NCI-H446 treated with DMSO at 0.1 percent for 48 hours (cell line): ENCODE measurements around the gene UBAP2.
"Not testable (repeated sequence)": the region's sequence is repeated elsewhere in the genome, so short reads cannot be mapped to it uniquely, and the experiment has no call there.

ENCODE experiments used
- DNase-seq: peaks from one replicate; lab custom pipeline; 2025; lab: John Stamatoyannopoulos, UW

The UBAP2 gene

DNA sequence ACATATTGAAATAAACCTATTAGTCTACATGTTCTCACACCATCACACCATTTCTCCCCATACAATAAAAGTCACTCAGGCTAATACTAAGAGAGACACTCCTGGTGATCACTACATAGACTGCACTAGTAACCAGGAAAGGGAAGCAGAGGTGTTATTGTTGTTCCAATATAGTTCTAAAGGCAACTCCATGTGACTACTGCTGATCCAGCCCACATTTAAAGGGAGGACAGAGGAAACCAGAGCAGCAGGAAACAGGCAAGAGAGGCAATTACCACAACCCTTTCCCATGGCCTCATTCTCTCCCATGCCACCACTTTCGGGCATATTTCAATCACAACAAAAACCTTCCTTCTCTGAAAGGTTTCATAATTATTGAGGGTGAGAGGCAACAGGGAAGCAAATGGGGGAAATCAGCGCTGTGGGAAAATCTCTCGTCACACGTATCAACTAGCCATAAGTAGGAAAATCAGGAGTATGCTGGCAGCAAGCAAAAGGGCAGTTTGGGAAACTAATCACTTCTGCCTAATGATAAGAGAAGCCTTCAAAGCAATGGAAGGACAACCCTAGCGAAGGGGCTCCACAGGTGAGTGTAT, 1.8 kb downstream of the UBAP2 start:
- no peak for DNase-seq

- no peak for DNase-seq
Measured at GRCh38 chr9:34045903-34046302, 2.8 kb downstream of the UBAP2 start.

DNA sequence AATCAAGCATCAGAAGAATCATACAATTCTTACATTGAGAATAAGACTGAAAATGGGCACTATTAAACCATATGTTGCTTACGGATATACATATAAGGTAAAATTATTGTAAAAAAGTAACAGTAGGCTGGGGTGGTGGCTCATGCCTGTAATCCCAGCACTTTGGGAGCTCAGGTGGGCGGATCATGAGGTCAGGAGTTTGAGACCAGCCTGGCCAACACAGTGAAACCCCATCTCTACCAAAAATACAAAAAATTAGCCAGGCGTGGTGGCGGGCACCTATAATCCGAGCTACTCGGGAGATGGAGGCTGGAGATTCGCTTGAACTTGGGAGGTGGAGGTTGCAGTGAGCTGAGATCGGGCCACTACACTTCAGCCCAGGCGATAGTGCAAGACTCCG, 6.6 kb downstream of the UBAP2 start:
- DNase-seq = not testable (repeated sequence)

GRCh38 chr9:34038851-34039250, 9.8 kb downstream of the UBAP2 start:
- DNase-seq = not testable (repeated sequence)

DNA sequence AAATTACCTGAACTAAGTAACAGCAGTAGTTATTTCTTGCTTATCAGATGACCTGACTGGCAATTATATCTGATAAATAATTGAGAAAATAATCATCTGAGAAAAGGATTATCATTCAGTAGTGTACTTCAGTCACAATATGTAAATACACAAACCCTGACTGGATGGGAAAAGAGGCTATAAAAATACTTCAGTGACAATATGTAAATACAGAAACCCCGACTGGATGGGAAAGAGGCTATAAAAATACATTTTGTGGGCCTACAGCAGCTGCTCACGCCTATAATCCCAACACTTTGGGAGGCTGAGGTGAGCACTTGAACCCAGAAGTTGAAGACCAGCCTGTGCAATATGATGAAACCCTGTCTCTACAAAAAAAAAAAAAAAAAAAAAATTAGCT, 11.1 kb downstream of the UBAP2 start:
- no peak for DNase-seq

- DNase-seq = no peak
Measured at GRCh38 chr9:34036625-34037024, 12.1 kb downstream of the UBAP2 start.

DNA sequence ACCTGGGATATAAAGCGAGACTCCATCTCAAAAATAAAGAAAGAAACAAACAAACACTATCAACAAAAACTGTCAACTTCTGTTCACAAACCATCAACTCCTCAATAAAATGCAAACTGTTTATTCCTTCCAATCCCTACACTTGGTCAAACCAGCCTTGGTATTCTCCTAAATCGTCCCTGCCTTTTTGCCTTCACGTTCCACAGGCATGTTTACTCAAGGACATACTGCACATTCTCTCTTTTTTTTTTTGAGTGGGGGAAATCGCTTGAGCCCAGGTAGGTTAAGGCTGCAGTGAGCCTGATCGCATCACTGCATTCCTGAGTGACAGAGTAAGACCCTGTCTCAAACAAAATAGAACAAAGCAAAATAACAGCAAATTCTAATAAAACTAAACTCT, 13.0 kb downstream of the UBAP2 start:
- DNase-seq = no peak

GRCh38 chr9:34034698-34035065, 14.0 kb downstream of the UBAP2 start:
- DNase-seq = no peak

GRCh38 chr9:34032631-34033030, 16.1 kb downstream of the UBAP2 start:
- DNase-seq = no peak

- DNase-seq = no peak
Measured at GRCh38 chr9:34027845-34028574, 20.7 kb downstream of the UBAP2 start.

DNA sequence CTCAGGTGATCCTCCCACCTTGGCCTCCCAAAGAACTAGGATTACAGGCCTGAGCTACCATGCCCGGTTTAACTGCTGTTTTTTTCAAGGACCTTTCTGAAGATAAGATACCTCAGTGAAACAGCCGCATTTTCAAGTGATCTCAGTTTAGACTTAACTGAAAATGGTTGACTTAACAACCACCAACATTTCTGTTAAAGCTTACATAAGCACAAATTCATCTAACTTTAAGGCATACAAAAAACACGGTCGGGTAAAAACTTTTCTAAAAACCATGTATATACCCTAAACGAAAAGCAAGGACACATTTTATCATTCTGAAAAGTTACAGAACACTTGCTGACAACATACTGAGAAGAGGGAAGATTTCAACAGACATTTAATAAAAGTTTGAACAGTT, 22.9 kb downstream of the UBAP2 start:
- no peak for DNase-seq

DNA sequence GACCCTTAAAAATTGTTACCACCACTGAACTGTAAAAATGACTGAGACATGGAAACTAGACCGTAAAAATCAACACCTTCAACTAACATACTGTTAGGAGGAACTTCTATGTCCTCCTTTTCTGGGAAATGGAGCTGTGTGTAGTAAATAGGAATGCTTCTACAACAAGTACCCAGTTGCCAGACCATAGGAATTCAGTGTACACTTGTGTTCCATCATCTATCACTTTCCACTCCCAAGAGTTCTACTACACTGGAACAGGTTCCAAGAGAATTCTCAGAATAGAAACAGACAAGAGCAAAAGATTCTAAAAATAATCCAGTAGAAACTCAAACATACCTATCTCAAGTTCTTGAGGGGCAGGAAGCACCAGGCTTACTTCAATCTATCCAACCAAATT, 23.6 kb downstream of the UBAP2 start:
- no peak for DNase-seq

DNA sequence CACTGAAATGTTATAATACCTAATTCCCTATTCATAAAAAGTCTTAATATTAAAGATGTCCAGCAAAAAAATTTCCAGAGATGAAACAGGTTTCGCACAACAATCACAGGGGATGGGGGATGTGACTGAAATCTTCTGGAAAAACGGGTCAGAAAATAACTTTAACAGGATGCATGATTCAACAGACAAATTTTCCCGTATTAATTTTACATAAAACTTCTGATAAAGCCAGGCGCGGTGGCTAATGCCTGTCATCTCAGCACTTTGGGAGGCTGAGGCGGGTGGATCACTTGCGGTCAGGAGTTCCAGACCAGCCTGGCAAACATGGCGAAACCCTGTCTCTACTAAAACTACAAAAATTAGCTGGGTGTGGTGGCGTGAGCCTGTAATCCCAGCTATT, 24.2 kb downstream of the UBAP2 start:
- not testable (repeated sequence) for DNase-seq

GRCh38 chr9:34016149-34016548, 32.5 kb downstream of the UBAP2 start:
- DNase-seq = no peak

- no peak for DNase-seq
Measured at GRCh38 chr9:34010979-34011378, 37.7 kb downstream of the UBAP2 start.

- DNase-seq = no peak
Measured at GRCh38 chr9:34001951-34002350, 46.7 kb downstream of the UBAP2 start.

DNA sequence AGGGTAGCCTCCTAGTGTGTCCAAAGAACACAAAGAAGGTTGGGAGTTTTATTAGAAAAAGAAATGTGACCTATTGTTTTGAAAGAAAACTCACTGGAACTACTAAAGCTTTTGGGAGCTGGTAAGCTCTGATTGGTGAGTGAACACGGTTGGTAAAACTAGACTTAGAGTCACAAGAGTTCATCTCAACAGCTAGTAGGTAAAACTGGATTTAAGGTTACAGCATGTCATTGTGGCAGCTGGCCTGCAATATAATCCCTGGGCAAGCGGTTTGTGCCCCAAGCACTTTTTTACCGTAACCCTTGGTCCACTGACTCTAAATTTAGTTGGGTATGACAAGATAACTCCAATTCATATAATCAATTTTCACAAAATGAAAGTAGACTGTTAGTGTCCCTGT, 47.4 kb downstream of the UBAP2 start:
- no peak for DNase-seq

GRCh38 chr9:33995449-33995848, 53.2 kb downstream of the UBAP2 start:
- no peak for DNase-seq

- DNase-seq = no peak
Measured at GRCh38 chr9:33993104-33993503, 55.6 kb downstream of the UBAP2 start.

DNA sequence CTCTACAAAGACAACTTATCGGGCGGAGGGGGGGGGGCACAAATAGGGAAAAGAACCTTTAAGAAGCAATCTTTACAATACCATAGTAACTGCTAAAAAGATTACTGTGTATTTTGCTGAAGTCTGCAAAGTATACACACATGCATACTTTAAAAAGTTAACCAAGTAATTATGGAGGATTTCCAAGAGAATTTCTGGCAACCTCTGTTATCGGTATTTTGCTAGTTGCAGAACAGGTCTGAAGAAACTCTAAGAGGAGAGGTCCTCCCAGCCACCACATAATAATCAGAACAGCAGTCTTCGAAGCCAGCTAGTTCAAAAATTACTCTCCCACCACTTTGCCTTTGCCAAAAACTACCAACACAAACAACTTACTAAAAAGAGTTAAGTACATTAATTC, 56.1 kb downstream of the UBAP2 start:
- DNase-seq = no peak

DNA sequence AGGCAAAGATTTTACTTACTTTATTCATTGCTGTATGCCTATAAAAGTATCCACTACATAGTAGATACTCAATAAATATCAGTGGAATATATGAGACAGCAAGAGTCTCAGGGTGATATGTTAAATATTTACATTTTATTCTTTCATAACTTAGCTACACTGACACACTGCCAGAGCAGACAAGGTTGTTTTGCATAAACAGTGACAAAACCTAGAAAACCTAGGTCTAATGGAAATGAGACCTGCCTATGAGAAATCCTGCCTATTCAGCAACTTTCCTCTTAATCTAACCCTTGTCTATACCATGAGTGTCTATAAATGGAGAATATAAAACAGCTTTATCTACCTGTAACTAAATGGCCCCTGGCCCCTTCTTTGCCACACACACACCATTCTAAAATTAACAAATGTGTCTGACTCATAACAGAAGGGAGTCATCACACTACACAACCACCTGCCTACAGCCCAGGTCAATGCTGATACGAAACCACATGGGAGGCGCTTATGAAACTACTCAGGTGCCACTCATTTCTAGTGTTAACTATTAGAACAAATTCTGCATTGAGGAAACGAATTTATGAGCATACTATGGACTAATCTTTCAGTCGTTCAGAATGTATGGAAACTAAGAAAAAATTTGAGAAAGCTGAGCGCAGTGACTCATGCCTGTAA, 60.3 kb downstream of the UBAP2 start:
- DNase-seq = no peak

- DNase-seq = no peak
Measured at GRCh38 chr9:33976414-33976813, 72.3 kb downstream of the UBAP2 start.

GRCh38 chr9:33972698-33973097, 76.0 kb downstream of the UBAP2 start:
- DNase-seq = no peak
